Esophagus mucosa (tissue), 1 donor: Measurements from ENCODE around the gene UBXN6. TPM values are rescaled to one million over a fixed set of nuclear protein-coding genes. Genes with fewer than 3 reads are reported as not detected.

Experiments
- ATAC-seq: fragments of 200-7000 bp; cut with Tn5 transposase; one replicate; pipeline ENCODE4 v1.9.1; 2020
- total RNA-seq: library from RNA; stranded (reverse); gene quantifications from one replicate; pipeline ENCODE4 v1.2.4, GENCODE V29; 2023
- donor health status: DM: yes; HTN: yes; CAD: no.

The UBXN6 gene
- total RNA-seq, 1 donor from 2014 or later: 68.9 TPM

DNA sequence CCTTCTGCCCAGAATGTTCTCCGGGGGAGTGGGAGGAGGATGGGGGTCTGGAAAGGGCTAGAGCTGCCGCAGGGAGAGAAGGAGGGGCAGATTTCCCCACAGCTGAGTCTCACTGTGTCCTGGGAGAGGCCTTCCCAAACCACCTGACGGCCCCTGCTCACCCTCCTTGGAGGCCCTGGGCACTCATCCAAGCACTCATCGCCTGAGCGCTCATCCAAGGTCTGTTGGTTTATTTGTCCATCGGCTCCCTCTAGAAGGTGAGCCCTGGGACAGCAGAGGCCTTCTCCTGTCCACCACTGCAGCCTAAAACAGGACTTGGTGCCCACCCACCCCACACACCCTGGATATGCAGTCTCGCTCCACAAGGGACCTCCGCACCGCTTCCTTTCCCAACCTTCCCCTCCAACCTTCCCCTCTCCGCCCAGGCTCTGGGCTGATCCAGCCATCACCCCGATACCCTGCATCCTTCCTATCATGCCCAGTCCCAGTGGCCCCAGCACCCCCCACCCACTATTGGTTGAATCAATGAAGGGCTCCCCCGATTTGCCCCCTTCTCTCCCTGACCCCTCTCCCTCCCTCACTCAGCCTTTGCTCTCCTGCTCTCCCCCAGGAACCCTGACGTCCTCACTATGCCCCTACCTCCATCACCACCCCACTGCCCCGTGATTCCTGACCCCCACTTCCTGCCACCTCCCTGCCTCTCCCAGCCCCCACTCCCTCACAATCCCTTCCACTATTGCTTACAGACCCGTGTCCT is 1.7 kb downstream of the UBXN6 start:
- peak; percentile 4 for ATAC-seq

DNA sequence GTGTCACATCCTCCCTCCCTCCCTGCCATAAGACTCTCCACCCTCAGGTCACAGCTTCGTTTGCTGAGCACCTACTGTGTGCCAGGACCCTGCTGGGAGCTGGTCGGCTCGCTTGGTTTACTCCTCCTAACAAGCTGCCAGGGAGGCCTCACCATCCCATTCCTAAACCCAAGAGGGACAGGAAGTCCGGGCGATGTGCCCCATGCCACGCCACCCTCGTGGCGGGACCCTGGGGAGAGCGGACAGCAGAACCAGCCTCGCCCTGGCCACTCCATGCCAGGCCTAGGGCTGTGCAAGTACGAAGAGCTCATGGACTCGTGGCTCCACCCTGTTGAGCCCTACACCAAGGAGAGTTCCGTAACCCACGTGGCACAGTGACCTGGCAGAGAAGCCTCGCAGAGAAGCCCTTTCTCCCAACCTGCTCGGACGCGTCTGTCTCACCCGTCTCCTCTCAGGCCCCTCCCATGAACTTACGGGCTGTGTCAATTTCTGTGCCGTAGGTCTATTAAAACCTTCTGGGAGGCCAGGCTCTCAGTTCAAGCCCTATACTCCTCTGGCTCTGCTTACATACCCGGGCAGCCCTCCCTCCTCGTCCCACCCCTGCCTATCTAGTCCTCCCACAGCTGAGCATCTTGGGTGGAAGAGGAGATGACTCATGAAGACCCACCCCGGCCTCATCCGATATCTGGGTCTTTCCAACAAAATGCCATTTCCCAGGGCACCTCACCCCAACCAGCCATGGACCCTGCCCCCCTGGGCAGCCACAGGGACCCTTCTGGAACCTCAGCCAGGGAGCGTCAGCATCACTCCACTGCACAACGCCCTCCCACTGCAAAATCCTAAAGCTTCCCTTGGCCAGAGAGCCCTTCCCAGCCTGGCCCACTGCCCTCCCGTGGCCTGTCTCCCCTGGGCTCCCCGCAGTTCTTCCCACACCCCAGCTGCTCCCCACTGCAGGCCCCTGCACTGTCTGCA is 2.6 kb downstream of the UBXN6 start:
- ATAC-seq: peak; percentile 77

GRCh38 chr19:4453232-4454179 is 4.1 kb downstream of the UBXN6 start:
- no peak for ATAC-seq

GRCh38 chr19:4452230-4452990 is 5.2 kb downstream of the UBXN6 start:
- no peak for ATAC-seq

- no peak for ATAC-seq
These were observed 8.0 kb downstream of the UBXN6 start for GRCh38 chr19:4449639-4450028.

GRCh38 chr19:4449022-4449638 is 8.5 kb downstream of the UBXN6 start:
- ATAC-seq: peak; percentile 54

DNA sequence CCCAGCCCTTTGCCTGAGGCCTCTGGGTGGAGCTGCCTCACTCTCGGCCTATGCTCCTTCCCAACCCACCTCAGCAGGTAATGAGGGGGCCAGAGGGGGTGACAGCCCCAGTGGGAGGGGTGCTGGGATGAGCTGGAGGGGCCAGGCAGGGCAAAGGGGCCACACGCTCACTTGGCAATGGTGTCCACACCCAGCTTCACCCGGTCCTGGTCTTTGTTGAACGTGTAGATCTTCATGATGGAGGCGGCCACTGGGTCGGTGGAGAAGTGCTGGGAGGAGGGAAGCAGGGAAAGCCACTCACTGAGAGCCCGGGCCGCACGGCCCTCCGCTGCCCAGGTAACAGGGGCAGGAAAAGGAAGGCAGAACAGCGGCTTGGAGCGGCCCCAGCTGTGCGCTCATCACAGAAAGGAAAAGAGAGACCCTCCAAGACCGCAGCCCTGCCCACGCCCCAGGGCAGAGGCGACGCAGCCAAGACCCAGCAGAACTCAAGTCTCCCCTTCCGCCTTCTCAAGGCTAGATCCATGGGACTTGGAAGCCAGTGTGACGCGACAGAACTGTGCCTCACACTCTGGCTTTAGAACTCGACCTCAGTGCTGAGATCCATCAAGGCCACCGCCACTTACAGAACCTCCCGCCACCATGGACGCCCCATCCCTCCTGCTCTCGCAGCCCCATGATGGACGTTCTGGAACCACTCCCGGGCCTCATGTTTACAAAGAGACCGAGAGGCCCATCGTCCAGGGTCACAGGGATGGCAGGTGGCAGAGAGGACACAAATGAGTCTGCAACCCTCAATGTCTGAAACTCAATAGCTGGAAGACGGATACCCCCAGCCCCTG is 9.2 kb downstream of the UBXN6 start:
- no peak for ATAC-seq

GRCh38 chr19:4447327-4448146 is 10.1 kb downstream of the UBXN6 start:
- no peak for ATAC-seq

GRCh38 chr19:4446704-4447200 is 10.8 kb downstream of the UBXN6 start:
- no peak for ATAC-seq

- no peak for ATAC-seq
These were observed 11.5 kb downstream of the UBXN6 start for GRCh38 chr19:4445963-4446703.

DNA sequence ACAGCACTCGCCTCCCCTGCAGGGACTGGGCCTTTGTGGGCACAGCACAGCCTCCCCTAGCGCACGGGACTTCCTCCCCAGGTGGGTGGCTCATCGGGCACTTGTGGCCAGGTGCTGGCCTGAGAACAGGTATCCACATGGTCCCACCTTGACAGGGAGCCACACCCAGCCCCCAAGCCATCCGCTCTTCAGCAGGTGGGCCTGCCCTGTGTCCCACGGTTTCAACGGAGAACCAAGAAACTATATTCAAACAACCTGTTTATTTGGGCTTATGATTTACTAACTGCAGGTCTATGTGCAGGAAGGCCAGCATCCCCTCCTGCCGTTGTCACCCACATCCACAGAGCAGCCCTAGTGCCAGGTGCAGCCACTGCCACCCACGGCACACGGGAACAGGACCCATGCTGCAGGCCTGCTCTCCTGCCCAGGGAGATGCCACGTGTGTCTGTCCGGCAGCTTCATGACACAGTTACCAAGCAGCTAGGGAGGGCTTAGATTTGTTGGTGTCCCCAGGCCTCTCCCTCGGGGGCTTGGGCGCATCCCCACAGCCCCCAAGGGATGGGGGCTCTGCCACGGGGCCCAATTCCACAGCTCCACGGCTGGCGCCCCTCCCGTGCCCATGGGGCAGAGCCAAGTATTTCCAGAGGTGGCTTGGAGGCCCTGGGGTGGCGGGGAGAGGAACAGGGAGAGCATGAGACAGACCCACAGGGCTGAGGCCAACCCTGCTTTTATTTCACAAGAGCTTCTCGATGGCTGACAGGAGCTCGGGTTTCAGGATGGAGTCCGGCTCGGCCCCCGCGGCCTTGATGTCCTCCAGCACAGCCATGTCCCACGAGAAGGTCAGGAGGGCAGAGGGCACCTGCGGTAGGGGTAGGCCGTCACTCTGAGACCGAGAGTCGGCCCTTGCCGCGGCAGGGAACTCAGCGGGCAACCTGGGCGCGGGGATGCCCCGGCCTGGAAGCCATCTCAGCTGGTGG is 12.5 kb downstream of the UBXN6 start:
- no peak for ATAC-seq

- no peak for ATAC-seq
These were observed 13.4 kb downstream of the UBXN6 start for GRCh38 chr19:4443966-4444764.

GRCh38 chr19:4443188-4443587 is 14.4 kb downstream of the UBXN6 start:
- ATAC-seq: no peak

DNA sequence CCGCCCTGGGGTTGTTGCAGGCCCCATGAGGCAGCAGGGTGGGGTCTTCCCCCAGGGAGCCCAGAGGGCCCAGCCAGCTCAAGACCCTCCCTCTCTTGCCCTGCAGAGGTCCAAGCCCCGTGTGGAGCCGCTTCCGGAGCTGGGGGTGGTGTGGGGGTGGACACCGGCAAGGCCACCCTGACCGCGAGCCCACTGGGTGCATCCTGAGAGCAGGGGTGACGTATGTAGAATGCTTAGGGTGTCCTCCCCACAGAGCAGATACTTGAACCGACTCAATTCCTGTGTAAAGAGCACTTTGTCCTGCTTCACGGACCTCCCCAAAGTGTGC is 14.8 kb downstream of the UBXN6 start:
- ATAC-seq: no peak

DNA sequence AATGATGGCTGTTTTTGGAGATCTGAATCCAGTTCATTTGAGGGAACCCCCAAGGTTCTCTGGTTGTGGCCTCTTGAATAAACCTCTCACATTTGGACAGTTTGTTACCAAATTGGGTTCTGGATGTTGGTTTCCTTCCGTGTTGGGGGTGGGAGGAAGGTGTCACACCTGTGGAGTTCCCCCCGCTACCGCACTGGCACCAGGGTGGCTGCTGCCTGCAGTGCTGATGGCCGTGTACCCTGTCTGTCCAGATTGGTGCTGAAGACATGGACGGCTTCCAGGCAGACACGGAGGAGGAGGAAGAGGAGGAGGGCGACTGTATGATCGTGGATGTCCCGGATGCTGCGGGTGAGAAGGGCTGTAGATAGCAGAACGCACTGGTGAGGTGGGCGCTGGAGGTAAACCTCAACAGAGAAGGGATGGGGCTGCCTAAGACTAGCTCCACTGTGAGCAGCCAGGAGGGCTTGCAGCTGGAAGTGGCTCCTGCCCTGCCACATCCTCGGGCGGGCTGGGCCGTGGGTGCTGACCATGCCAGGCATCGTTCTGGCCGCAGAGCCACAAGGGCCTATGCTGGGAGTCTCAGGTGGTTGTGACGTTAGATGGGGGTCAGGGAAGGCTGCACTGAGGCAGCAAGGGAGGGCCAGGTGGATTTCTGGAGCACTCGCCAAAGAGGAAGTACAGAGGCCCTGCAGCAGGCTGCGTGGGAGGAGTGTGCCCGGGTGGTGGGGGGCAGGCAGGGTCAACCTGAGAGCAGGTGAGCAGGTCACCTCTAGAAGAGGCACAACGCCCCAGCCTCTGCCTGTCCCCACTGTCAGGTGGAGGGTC is 15.4 kb downstream of the UBXN6 start:
- peak; percentile 11 for ATAC-seq
